K562 (cell line): Measurements from ENCODE around the gene EYA2. TPM values are rescaled to one million over a fixed set of nuclear protein-coding genes. Genes with fewer than 3 reads are reported as not detected.

Experiments
- BCOR ChIP-seq: fragments of 450-650 bp; IDR thresholded peaks from 2 replicates; pipeline ENCODE4 v1.6.1; 2016
- CBFB ChIP-seq: sonication (generic); formaldehyde crosslinking; IDR thresholded peaks from 2 replicates; pipeline ENCODE4 v1.4.0; 2020; ENCODE audit warnings: mild to moderate bottlenecking, missing genetic modification reagents
- CREM ChIP-seq: IDR thresholded peaks from 2 replicates; pipeline ENCODE4 v1.6.1; 2014; ENCODE audit warnings: antibody characterized with exemption, low read depth
- DNMT1 ChIP-seq: fragments of 450-650 bp; IDR thresholded peaks from 2 replicates; pipeline ENCODE4 v1.6.1; 2016; ENCODE audit warnings: antibody characterized with exemption, mild to moderate bottlenecking
- HSF4 ChIP-seq: fragments of 250-450 bp; sonication (Bioruptor Pico); IDR thresholded peaks from 2 replicates; pipeline ENCODE4 v2.1.2; 2022; ENCODE audit warnings: mild to moderate bottlenecking, moderate library complexity, borderline replicate concordance
- KAT7 ChIP-seq: sonication (generic); formaldehyde crosslinking; IDR thresholded peaks from 2 replicates; pipeline ENCODE4 v1.8.0; 2022; ENCODE audit warnings: missing genetic modification reagents, mild to moderate bottlenecking, borderline replicate concordance
- NCOR1 ChIP-seq: fragments of 450-650 bp; IDR thresholded peaks from 2 replicates; pipeline ENCODE4 v1.6.1; 2016; ENCODE audit warnings: mild to moderate bottlenecking, moderate library complexity
- NFXL1 ChIP-seq: fragments of 450-650 bp; formaldehyde crosslinking; IDR thresholded peaks from 2 replicates; pipeline ENCODE4 v1.4.0; 2021; ENCODE audit warnings: mild to moderate bottlenecking
- PURB ChIP-seq: sonication (generic); formaldehyde crosslinking; IDR thresholded peaks from 2 replicates; pipeline ENCODE4 v1.9.0; 2021; ENCODE audit warnings: low read depth, mild to moderate bottlenecking, missing genetic modification reagents
- RB1 ChIP-seq: fragments of 450-650 bp; IDR thresholded peaks from 2 replicates; pipeline ENCODE4 v1.6.1; 2017; ENCODE audit warnings: low read depth, mild to moderate bottlenecking
- RCOR1 ChIP-seq, 2 experiments: IDR thresholded peaks; 2 replicates each; pipeline ENCODE4 v1.6.1; 2012; ENCODE audit warnings: low read depth in 2 of 2, low read length in 2 of 2, borderline replicate concordance in 1 of 2, improper control_type of control experiment in 1 of 2
- SUPT5H ChIP-seq: fragments of 450-650 bp; IDR thresholded peaks from 2 replicates; pipeline ENCODE4 v1.6.1; 2016
- TAF1 ChIP-seq: IDR thresholded peaks from 2 replicates; pipeline ENCODE4 v1.6.1; 2011; ENCODE audit warnings: mild to moderate bottlenecking, low read length, moderate library complexity; ENCODE audit not compliant: insufficient read depth, control insufficient read depth, severe bottlenecking; ENCODE audit errors: extremely low read depth
- TAL1 ChIP-seq: fragments of 450-650 bp; IDR thresholded peaks from 2 replicates; pipeline ENCODE4 v1.6.1; 2016; ENCODE audit warnings: mild to moderate bottlenecking
- TRIM24 ChIP-seq, 2 experiments: fragments of 450-650 bp; IDR thresholded peaks; 2 replicates each; pipeline ENCODE4 v1.6.1; 2016
- TRIM28 ChIP-seq: fragments of 450-650 bp; IDR thresholded peaks from 2 replicates; pipeline ENCODE4 v1.6.1; 2017
- WHSC1 ChIP-seq: IDR thresholded peaks from one replicate; pipeline ENCODE4 v1.6.1; 2012; ENCODE audit warnings: low read length, control low read depth, inconsistent platforms
- ZKSCAN8 ChIP-seq: fragments of 200-800 bp; sonication (Bioruptor generic); IDR thresholded peaks from 2 replicates; pipeline ENCODE4 v1.6.1; 2016; ENCODE audit warnings: missing genetic modification characterization, missing compliant biosample characterization
- ZNF778 ChIP-seq: fragments of 450-650 bp; formaldehyde crosslinking; IDR thresholded peaks from 2 replicates; pipeline ENCODE4 v1.4.0; 2020; ENCODE audit warnings: mild to moderate bottlenecking, moderate library complexity
- ZSCAN29 ChIP-seq: fragments of 450-650 bp; IDR thresholded peaks from 2 replicates; pipeline ENCODE4 v1.6.1; 2017
- polyA plus RNA-seq, 8 experiments: library from polyadenylated mRNA; depleted of rRNA in 4 of 8; stranded (reverse) in 5 of 8; unstranded in 3 of 8; fragments of >200 nt; fragmentation: Nextera tagmentation in 2 of 8; fragmentation: Illumina TruSeq in 1 of 8; extraction: Ambion mirVana in 2 of 8; extraction: Trizol in 1 of 8; gene quantifications; 2 replicates each; pipeline versions ENCODE4 v1.2.1 to v1.2.3, GENCODE V29; 2011 to 2014; ENCODE audit warnings: inconsistent platforms in 1 of 8, missing spikeins in 1 of 8
- total RNA-seq, 7 experiments: library from RNA; depleted of rRNA in 6 of 7; stranded (reverse); fragments of >200 nt in 6 of 7; fragmentation: Illumina TruSeq in 2 of 7; extraction: Trizol in 2 of 7; gene quantifications; 2 replicates each; pipeline versions ENCODE4 v1.2.1 to v1.2.3, GENCODE V29; 2011 to 2021; ENCODE audit warnings: low replicate concordance in 1 of 7
- TF ChIP-seq, protein P1 (sequence below): fragments of 450-650 bp; IDR thresholded peaks from 2 replicates; pipeline ENCODE4 v1.6.1; 2016
- TF ChIP-seq, protein P2 (sequence below): fragments of 250-450 bp; sonication (Bioruptor Pico); IDR thresholded peaks from 2 replicates; pipeline ENCODE4 v1.5.0; 2020; ENCODE audit warnings: mild to moderate bottlenecking, borderline replicate concordance
- TF ChIP-seq, protein P3 (sequence below): fragments of 250-450 bp; sonication (Bioruptor Pico); IDR thresholded peaks from 2 replicates; pipeline ENCODE4 v1.8.0; 2021; ENCODE audit warnings: borderline replicate concordance, mild to moderate bottlenecking, moderate library complexity; ENCODE audit not compliant: poor library complexity, severe bottlenecking
- TF ChIP-seq, protein P4 (sequence below): fragments of 200-800 bp; sonication (Bioruptor generic); IDR thresholded peaks from 2 replicates; pipeline ENCODE4 v1.6.1; 2017; ENCODE audit warnings: missing genetic modification characterization, missing compliant biosample characterization
- TF ChIP-seq, protein P5 (sequence below), 2 experiments: IDR thresholded peaks; 2 replicates each; pipeline ENCODE4 v1.6.1; 2012; ENCODE audit warnings: improper control_type of control experiment in 2 of 2, low read depth in 2 of 2, low read length in 2 of 2, borderline replicate concordance in 1 of 2

EYA2 gene
- total and polyA plus RNA-seq, 9 of the 15 experiments (the other 6 are each of a cell fraction or from before 2014, with no cell fraction given): 0.03 TPM; not detected in 8

DNA sequence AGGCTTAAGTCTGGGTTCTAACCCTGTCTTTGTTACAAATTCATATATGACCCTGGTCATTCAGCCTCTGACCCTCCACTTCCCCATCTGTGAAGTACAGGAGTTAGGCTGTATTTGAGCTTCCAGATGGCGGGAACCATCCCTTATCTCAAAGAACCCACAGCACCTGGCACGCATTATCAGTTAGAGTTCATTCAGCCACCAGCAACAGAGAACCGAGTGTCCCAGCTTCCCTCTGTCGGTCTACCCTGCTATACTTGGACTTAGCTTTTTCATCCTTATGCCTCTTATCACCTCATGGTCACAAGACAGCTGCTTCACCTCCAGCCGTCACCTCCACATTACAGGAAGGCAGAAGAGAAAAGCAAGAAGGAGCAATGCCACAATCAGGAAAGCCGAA, 147.8 kb downstream of the EYA2 start (continued):
- TF ChIP-seq CBFB (CRISPR knock-in tag) (no peak), TRIM28 (no peak), ZSCAN29 (no peak), PURB (CRISPR knock-in tag) (no peak), RB1 (no peak), DNMT1 (no peak), KAT7 (no peak), BCOR (peak; percentile 70), CREM (0 out of 2 replicates have a peak, but pooled peaks have one; percentile 12), TAL1 (peak; percentile 85), ZNF778 (no peak), HSF4 (no peak), SUPT5H (no peak), TAF1 (no peak), NCOR1 (peak; percentile 67), TRIM24 (IDR thresholded peaks at IDR 0.05) (peak; percentile 87 to 90), WHSC1 (no peak), NFXL1 (no peak), ZKSCAN8 (CRISPR knock-in tag) (no peak), RCOR1 (IDR thresholded peaks at IDR 0.05; ENCODE audit: borderline replicate concordance in 1 of 2, low read depth in 2 of 2, low read length in 2 of 2) (peak in 1 of 2 experiments; percentile 24; a peak in 1 of 4 replicates)
- TF ChIP-seq, protein P1, sequence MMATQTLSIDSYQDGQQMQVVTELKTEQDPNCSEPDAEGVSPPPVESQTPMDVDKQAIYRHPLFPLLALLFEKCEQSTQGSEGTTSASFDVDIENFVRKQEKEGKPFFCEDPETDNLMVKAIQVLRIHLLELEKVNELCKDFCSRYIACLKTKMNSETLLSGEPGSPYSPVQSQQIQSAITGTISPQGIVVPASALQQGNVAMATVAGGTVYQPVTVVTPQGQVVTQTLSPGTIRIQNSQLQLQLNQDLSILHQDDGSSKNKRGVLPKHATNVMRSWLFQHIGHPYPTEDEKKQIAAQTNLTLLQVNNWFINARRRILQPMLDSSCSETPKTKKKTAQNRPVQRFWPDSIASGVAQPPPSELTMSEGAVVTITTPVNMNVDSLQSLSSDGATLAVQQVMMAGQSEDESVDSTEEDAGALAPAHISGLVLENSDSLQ: no peak
- TF ChIP-seq, protein P2, sequence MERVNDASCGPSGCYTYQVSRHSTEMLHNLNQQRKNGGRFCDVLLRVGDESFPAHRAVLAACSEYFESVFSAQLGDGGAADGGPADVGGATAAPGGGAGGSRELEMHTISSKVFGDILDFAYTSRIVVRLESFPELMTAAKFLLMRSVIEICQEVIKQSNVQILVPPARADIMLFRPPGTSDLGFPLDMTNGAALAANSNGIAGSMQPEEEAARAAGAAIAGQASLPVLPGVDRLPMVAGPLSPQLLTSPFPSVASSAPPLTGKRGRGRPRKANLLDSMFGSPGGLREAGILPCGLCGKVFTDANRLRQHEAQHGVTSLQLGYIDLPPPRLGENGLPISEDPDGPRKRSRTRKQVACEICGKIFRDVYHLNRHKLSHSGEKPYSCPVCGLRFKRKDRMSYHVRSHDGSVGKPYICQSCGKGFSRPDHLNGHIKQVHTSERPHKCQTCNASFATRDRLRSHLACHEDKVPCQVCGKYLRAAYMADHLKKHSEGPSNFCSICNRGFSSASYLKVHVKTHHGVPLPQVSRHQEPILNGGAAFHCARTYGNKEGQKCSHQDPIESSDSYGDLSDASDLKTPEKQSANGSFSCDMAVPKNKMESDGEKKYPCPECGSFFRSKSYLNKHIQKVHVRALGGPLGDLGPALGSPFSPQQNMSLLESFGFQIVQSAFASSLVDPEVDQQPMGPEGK: no peak
- TF ChIP-seq, protein P3, sequence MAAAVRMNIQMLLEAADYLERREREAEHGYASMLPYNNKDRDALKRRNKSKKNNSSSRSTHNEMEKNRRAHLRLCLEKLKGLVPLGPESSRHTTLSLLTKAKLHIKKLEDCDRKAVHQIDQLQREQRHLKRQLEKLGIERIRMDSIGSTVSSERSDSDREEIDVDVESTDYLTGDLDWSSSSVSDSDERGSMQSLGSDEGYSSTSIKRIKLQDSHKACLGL (CRISPR knock-in tag): no peak
- TF ChIP-seq, protein P4, sequence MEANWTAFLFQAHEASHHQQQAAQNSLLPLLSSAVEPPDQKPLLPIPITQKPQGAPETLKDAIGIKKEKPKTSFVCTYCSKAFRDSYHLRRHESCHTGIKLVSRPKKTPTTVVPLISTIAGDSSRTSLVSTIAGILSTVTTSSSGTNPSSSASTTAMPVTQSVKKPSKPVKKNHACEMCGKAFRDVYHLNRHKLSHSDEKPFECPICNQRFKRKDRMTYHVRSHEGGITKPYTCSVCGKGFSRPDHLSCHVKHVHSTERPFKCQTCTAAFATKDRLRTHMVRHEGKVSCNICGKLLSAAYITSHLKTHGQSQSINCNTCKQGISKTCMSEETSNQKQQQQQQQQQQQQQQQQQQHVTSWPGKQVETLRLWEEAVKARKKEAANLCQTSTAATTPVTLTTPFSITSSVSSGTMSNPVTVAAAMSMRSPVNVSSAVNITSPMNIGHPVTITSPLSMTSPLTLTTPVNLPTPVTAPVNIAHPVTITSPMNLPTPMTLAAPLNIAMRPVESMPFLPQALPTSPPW (CRISPR knock-in tag): no peak
- TF ChIP-seq, protein P5, sequence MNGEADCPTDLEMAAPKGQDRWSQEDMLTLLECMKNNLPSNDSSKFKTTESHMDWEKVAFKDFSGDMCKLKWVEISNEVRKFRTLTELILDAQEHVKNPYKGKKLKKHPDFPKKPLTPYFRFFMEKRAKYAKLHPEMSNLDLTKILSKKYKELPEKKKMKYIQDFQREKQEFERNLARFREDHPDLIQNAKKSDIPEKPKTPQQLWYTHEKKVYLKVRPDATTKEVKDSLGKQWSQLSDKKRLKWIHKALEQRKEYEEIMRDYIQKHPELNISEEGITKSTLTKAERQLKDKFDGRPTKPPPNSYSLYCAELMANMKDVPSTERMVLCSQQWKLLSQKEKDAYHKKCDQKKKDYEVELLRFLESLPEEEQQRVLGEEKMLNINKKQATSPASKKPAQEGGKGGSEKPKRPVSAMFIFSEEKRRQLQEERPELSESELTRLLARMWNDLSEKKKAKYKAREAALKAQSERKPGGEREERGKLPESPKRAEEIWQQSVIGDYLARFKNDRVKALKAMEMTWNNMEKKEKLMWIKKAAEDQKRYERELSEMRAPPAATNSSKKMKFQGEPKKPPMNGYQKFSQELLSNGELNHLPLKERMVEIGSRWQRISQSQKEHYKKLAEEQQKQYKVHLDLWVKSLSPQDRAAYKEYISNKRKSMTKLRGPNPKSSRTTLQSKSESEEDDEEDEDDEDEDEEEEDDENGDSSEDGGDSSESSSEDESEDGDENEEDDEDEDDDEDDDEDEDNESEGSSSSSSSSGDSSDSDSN (IDR thresholded peaks at IDR 0.05; ENCODE audit: borderline replicate concordance in 1 of 2, low read depth in 2 of 2, low read length in 2 of 2): no peak
